Activated naive CD8-positive, alpha-beta T cell treated with anti-CD3 and anti-CD28 coated beads for 36 hours (primary cell): ENCODE results near the gene TET3. TPM values are rescaled to one million over a fixed set of nuclear protein-coding genes. Genes with fewer than 3 reads are reported as not detected.
"Not testable (repeated sequence)": the region's sequence is repeated elsewhere in the genome, so short reads cannot be mapped to it uniquely, and the experiment has no call there.

Source experiments
- DNase-seq: peaks from one replicate; pipeline ENCODE4 v3.0.0; 2021
- H3K27ac Mint-ChIP-seq: one replicate; pipeline ENCODE4 v1.8.0; 2022; ENCODE audit warnings: mild to moderate bottlenecking, moderate library complexity, mixed read lengths
- H3K27me3 Mint-ChIP-seq: one replicate; pipeline ENCODE4 v1.8.0; 2022; ENCODE audit warnings: mild to moderate bottlenecking, mixed read lengths
- H3K36me3 Mint-ChIP-seq: one replicate; pipeline ENCODE4 v1.8.0; 2021; ENCODE audit warnings: mild to moderate bottlenecking, mixed read lengths
- H3K4me1 Mint-ChIP-seq: one replicate; pipeline ENCODE4 v1.8.0; 2021; ENCODE audit warnings: mixed read lengths
- H3K4me3 Mint-ChIP-seq: one replicate; pipeline ENCODE4 v1.8.0; 2022; ENCODE audit warnings: mild to moderate bottlenecking, moderate library complexity, mixed read lengths
- H3K9me3 Mint-ChIP-seq: one replicate; pipeline ENCODE4 v1.8.0; 2022; ENCODE audit warnings: mixed read lengths
- total RNA-seq, 2 experiments: library from RNA; stranded (reverse); gene quantifications; one replicate each; pipeline ENCODE4 v1.2.3, GENCODE V29; 2021

TET3 gene
- 10 to 100 TPM; 14.8 TPM for total RNA-seq

GRCh38 chr2:73984203-73984921 lies at the start of gene TET3:
Gene TET3, plus strand, starts transcription at chr2:73984910. Its CDS starts 1,494 bp downstream, at chr2:73986404.
- Mint-ChIP-seq H3K9me3 (no peaks in the 10 kb centered on the region), H3K27me3 (no peaks in the 10 kb centered on the region), H3K4me1 (peaks cover 67% of the 10 kb centered on the region), H3K4me3 (peak within 1 kb of the TSS; percentile 86), H3K36me3 (peaks cover 32% of the 10 kb centered on the region), H3K27ac (peak within 1 kb of the TSS; percentile 90)
- DNase-seq, result peak; percentile 78

GRCh38 chr2:73935641-73936040 lies 49.1 kb upstream of the TET3 start:
- H3K9me3 Mint-ChIP-seq, result no peaks in the 10 kb centered on the region
- H3K27ac Mint-ChIP-seq, result no peak overlapping the region
- peaks cover 80% of the 10 kb centered on the region for H3K4me1 Mint-ChIP-seq
- peaks cover 49% of the 10 kb centered on the region for H3K36me3 Mint-ChIP-seq
- H3K4me3 Mint-ChIP-seq, result no peak overlapping the region
- DNase-seq, result no peak
- no peaks in the 10 kb centered on the region for H3K27me3 Mint-ChIP-seq

GRCh38 chr2:73937103-73937885 lies 47.4 kb upstream of the TET3 start:
- H3K36me3 Mint-ChIP-seq, result peaks cover 54% of the 10 kb centered on the region

GRCh38 chr2:73937899-73938298 lies 46.8 kb upstream of the TET3 start:
- Mint-ChIP-seq H3K4me1 (peaks cover 76% of the 10 kb centered on the region), H3K36me3 (peaks cover 59% of the 10 kb centered on the region), H3K27ac (no peak overlapping the region)

More at GRCh38 chr2:73937103-73937885, 47.4 kb upstream of the TET3 start:
- DNase-seq, result no peak
- Mint-ChIP-seq H3K9me3 (no peaks in the 10 kb centered on the region), H3K4me1 (peaks cover 76% of the 10 kb centered on the region), H3K27ac (no peak overlapping the region), H3K27me3 (no peaks in the 10 kb centered on the region), H3K4me3 (no peak overlapping the region)

GRCh38 chr2:73938718-73939352 lies 45.9 kb upstream of the TET3 start:
- Mint-ChIP-seq H3K4me1 (peaks cover 73% of the 10 kb centered on the region), H3K27me3 (no peaks in the 10 kb centered on the region), H3K9me3 (no peaks in the 10 kb centered on the region), H3K4me3 (no peak overlapping the region), H3K27ac (peak overlapping the region; percentile 61), H3K36me3 (peaks cover 61% of the 10 kb centered on the region)
- no peak for DNase-seq

More at GRCh38 chr2:73937899-73938298, 46.8 kb upstream of the TET3 start:
- no peak for DNase-seq
- Mint-ChIP-seq H3K27me3 (no peaks in the 10 kb centered on the region), H3K4me3 (no peak overlapping the region), H3K9me3 (no peaks in the 10 kb centered on the region)

GRCh38 chr2:73939419-73939818 lies 45.3 kb upstream of the TET3 start:
- no peaks in the 10 kb centered on the region for H3K9me3 Mint-ChIP-seq
- H3K27ac Mint-ChIP-seq, result peak overlapping the region; percentile 28
- peaks cover 77% of the 10 kb centered on the region for H3K4me1 Mint-ChIP-seq
- H3K27me3 Mint-ChIP-seq, result no peaks in the 10 kb centered on the region
- H3K4me3 Mint-ChIP-seq, result no peak overlapping the region
- DNase-seq, result no peak
- H3K36me3 Mint-ChIP-seq, result peaks cover 66% of the 10 kb centered on the region

- H3K27ac Mint-ChIP-seq, H3K27me3 Mint-ChIP-seq, H3K4me3 Mint-ChIP-seq, H3K9me3 Mint-ChIP-seq, DNase-seq: not testable (repeated sequence)
- Mint-ChIP-seq H3K36me3 (peaks cover 71% of the 10 kb centered on the region), H3K4me1 (peaks cover 83% of the 10 kb centered on the region)
Observed at GRCh38 chr2:73940066-73940465, 44.6 kb upstream of the TET3 start.

- Mint-ChIP-seq H3K27me3 (no peaks in the 10 kb centered on the region), H3K4me3 (no peak overlapping the region), H3K36me3 (peaks cover 65% of the 10 kb centered on the region), H3K4me1 (peaks cover 85% of the 10 kb centered on the region), H3K27ac (peak overlapping the region; percentile 43), H3K9me3 (no peaks in the 10 kb centered on the region)
- no peak for DNase-seq
Observed at GRCh38 chr2:73942664-73943063, 42.0 kb upstream of the TET3 start.

- H3K36me3 Mint-ChIP-seq, result peaks cover 56% of the 10 kb centered on the region
- DNase-seq, result peak; percentile 36
- peak overlapping the region; percentile 3 for H3K4me3 Mint-ChIP-seq
Observed at GRCh38 chr2:73944714-73945113, 40.0 kb upstream of the TET3 start.

GRCh38 chr2:73946215-73946614 lies 38.5 kb upstream of the TET3 start:
- DNase-seq, result no peak
- Mint-ChIP-seq H3K27ac (peak overlapping the region; percentile 49), H3K9me3 (no peaks in the 10 kb centered on the region), H3K27me3 (no peaks in the 10 kb centered on the region), H3K36me3 (peaks cover 53% of the 10 kb centered on the region), H3K4me3 (no peak overlapping the region), H3K4me1 (peaks cover 83% of the 10 kb centered on the region)

More at GRCh38 chr2:73944714-73945113, 40.0 kb upstream of the TET3 start:
- Mint-ChIP-seq H3K27me3 (no peaks in the 10 kb centered on the region), H3K27ac (peak overlapping the region; percentile 39), H3K9me3 (no peaks in the 10 kb centered on the region), H3K4me1 (peaks cover 84% of the 10 kb centered on the region)

- no peak for DNase-seq
- Mint-ChIP-seq H3K27me3 (no peaks in the 10 kb centered on the region), H3K4me1 (peaks cover 86% of the 10 kb centered on the region), H3K36me3 (peaks cover 55% of the 10 kb centered on the region), H3K9me3 (no peaks in the 10 kb centered on the region), H3K4me3 (no peak overlapping the region), H3K27ac (peak overlapping the region; percentile 50)
Observed at GRCh38 chr2:73946666-73947065, 38.0 kb upstream of the TET3 start.

- Mint-ChIP-seq H3K27me3 (no peaks in the 10 kb centered on the region), H3K27ac (no peak overlapping the region), H3K36me3 (peaks cover 61% of the 10 kb centered on the region), H3K4me1 (peaks cover 84% of the 10 kb centered on the region), H3K4me3 (no peak overlapping the region), H3K9me3 (no peaks in the 10 kb centered on the region)
- DNase-seq, result no peak
Observed at GRCh38 chr2:73947412-73948018, 37.2 kb upstream of the TET3 start.

- H3K9me3 Mint-ChIP-seq, result no peaks in the 10 kb centered on the region
- H3K36me3 Mint-ChIP-seq, result peaks cover 52% of the 10 kb centered on the region
- no peaks in the 10 kb centered on the region for H3K27me3 Mint-ChIP-seq
- no peak overlapping the region for H3K27ac Mint-ChIP-seq
- H3K4me3 Mint-ChIP-seq, result no peak overlapping the region
- no peak for DNase-seq
- H3K4me1 Mint-ChIP-seq, result peaks cover 70% of the 10 kb centered on the region
Observed at GRCh38 chr2:73949802-73950201, 34.9 kb upstream of the TET3 start.

GRCh38 chr2:73952499-73953446 lies 31.9 kb upstream of the TET3 start:
- peaks cover 56% of the 10 kb centered on the region for H3K4me1 Mint-ChIP-seq
- peak overlapping the region; percentile 66 for H3K27ac Mint-ChIP-seq
- no peaks in the 10 kb centered on the region for H3K9me3 Mint-ChIP-seq
- DNase-seq, result no peak
- H3K36me3 Mint-ChIP-seq, result peaks cover 55% of the 10 kb centered on the region
- no peaks in the 10 kb centered on the region for H3K27me3 Mint-ChIP-seq
- no peak overlapping the region for H3K4me3 Mint-ChIP-seq
